CD4-positive, alpha-beta T cell treated with Interleukin-2 at 100 ng/mL for 4 hours (primary cell): ENCODE results near the gene PDS5B.
"Not testable (repeated sequence)": the region's sequence is repeated elsewhere in the genome, so short reads cannot be mapped to it uniquely, and the experiment has no call there.

Source experiments
- DNase-seq: peaks from one replicate; pipeline ENCODE4 v3.0.0-alpha.2; 2020; ENCODE audit warnings: low spot score

PDS5B gene

DNA sequence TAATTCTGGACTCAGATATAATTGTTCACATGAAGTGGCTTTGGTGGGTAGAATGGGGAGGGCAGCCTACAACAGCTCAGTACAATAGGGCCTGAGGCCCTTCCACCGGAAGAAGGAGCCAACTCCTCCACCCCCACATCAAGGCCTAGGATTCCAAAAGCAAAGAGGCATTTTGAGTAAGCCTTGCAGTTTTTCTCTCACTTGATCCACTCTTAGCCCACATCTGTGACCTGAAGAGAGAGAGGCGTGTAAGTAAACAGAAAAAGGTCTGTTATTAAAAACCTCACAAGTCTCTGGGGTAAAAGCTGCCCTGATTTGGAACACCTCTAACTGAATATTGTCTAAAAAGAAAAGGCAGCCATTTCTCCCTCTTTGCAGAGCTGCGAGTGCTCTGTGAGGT is 215.9 kb downstream of the PDS5B start:
- no peak for DNase-seq

DNA sequence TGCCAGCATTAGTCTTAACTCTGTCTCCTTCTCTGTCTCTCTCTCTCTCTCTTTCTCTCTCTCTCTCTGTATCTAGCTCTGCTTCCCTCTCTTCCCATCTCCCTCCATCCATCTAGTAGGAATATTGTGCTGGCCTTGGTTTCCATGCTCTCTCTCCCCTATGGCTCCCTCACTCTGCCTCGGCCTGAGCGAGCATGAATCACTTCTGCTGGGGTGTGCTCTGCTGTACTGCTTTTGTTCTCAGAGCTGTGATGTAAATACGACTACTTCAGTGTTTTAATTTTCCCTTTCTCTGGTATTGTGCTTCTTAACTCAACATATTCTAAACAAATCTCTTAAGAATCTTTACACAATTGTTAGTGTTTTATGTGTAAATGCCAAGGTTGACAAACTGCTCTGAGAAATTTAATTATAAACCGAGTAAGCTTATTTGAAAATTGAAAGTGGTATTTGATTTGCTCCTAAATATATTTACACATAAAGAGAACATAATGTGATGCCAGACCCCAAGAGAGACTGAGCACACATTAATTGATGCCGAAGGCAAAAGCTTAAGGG is 218.5 kb downstream of the PDS5B start:
- DNase-seq = no peak

DNA sequence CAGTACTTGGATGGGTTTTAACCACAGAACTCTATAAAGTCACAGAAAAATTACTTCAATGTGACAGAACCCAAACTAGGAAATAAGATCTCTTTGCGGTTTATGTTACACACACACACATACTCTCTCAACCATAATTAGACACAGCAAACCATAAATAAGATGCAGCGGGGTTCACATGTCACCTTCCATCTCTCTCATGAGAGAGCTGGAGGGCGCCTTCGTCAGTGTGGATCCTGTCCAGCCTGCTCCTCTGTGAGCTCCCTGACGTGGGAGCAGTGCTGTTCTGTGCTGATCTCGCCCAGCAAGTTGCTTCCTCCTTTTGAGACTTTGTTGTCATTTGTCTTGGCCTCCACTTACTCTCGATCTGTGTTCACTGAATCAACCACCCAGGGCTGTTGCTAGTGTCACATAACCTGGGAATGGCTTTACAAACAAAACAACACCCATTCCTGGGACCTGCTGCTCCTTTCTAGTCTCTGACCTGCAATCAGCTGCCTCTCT is 225.1 kb downstream of the PDS5B start:
- no peak for DNase-seq

DNA sequence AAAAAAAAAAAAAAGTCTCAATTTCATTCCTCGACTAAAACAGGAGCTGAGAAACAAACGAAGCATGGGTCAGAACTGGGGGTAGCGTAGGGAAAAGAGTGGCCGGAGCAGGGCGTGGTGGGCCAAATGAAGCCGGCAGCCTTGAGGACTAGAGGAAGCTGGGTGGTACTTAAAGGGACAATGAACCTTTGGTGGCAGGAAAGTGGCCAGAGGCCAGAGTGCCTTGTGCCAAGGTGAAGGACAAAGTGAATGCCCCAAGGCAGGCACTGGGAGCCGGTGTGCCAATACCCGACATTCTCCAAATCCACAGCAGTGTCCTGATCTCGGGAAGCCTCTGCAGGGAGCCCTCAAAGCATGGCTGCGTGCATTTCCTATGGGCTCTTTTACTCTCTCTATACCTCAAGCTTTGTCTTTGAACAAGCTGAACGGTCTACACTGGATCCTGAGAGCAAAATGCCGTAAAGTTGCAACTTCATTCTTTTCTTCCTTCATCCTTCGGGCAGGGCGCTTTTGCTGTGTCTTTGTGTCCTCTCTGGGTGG is 235.0 kb downstream of the PDS5B start:
- no peak for DNase-seq

DNA sequence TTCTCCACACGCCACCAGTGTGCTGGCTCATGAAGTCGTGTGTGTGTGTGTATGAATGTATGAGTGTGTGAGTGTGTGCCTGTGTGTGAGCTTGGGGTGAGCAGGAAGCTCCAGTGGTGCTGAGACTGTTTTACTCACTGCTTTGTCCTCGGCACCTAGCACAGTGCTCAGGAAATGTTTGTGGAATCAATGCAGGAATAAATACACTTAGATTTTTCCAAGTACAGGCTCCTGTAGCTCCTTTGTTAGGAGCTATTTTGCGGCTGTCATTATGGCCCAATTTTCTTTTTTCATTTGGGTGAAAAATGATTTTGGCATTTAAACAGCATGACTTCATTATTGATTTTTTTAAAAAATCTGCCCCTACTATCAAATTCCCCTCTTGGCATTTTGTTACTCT is 236.5 kb downstream of the PDS5B start:
- DNase-seq = no peak

DNA sequence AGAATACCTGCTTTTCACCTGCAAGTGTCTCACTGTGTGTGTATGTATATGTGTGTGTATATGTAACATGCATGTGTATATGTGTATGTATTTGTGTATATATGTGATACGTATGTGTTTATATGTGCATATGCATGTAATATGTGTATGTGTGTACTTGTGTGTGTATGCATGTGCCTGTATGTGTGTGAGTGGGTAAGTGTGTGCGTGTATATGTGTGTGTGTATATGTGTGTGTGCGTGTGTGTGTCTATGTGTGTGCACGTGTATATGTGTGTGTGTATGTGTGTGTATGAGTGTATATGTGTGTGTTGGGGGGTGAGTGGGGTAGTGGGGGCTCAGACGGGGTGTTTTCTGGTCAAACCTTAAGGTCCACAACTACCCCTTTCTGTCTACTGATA is 237.3 kb downstream of the PDS5B start:
- DNase-seq = no peak

DNA sequence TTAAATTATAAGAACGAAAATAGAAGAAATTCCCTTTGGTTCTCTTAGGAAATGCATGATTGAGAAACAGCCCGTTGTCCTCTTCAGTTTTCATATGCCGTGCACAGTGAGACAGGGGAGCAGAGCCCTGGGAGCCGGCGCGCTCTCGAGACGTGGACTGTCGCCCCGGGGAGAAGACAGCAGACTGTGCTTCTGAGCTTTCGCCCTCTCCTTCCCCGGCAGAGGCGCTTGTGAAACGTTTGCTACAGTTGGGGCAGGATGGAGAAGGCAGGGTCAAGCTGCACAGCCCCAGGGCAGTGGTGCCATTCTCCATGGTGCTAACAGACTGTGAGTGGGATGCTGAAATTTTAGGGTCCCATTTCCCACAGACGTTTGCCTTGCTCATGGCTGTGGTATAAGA is 237.8 kb downstream of the PDS5B start:
- DNase-seq = no peak

DNA sequence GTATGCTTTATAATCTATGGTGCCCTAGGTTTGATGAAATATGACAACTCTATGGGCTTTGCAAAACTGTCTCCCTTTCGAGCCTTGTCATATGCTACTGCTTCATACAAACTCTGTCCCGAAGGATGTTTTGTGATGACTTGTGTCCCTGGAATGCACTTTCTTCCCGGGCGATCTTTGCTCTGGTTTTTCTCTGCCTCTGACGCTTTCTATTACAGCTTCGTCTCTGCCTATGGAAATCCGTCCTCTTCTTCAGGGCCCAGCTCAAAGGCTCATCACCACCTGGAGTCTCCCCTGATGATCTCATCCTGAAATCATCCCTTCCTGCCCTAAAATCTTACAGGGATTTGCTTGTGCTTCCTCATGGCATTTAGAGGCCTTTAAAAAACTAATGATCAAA is 238.4 kb downstream of the PDS5B start:
- DNase-seq = no peak

DNA sequence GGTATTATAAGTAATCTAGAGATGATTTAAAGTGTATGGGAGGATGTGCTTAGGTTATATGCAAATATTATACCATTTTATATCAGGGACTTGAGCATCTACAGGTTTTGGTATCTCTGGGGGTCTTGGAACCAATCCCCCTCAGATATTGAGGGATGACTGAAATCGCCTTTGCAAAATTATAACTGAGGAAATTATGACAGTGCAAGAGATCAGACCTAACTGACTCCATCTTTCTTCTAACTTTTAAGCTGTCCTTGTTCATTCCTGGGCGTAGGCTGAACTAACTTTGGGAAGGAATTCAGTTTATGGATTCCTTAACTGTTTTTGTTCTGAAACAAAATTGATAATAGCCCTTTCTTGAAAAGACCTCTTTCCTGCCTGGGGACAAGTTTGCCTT is 239.2 kb downstream of the PDS5B start:
- DNase-seq = no peak

DNA sequence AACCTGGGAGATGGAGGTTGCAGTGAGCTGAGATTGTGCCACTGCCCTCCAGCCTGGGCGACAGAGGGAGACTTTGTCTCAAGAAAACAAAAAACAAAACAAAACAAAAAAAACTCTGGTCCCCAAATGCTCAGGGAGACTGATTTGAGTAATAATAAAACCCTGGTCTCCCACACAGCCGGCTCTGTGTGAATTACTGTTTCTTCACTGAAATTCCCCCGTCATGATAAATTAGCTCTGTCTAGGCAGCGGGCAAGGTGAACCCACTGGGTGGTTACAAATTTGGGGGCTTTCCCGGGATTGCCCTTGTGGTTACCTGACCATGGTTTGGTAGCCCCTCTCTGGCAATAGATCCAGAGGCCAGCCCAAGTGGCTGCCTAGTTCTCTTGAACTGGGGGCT is 240.1 kb downstream of the PDS5B start:
- not testable (repeated sequence) for DNase-seq
